Panc1 (cell line): ENCODE measurements around the gene ALDOC. TPM values are rescaled to one million over a fixed set of nuclear protein-coding genes. Genes with fewer than 3 reads are reported as not detected.
A peak's percentile ranks its signal among the peaks of the same experiment; 100 is the strongest.

Experiments
- ATAC-seq: fragments of 200-7000 bp; cut with Tn5 transposase; 2 replicates; pipeline ENCODE4 v1.9.1; 2020; ENCODE audit warnings: mild to moderate bottlenecking, moderate library complexity
- BruUV-seq: library from RNA; stranded (reverse); fragments of 400-500 nt; replicated peaks from 2 replicates; lab custom pipeline; 2021; lab: Mats Ljungman, UMichigan
- CTCF ChIA-PET: fragments of 300-600 bp; sonication (Branson Sonifier 250); formaldehyde crosslinking; loops from one replicate; lab custom pipeline; 2022; ENCODE audit warnings: antibody characterized with exemption; lab: Charles Lee
- POLR2A ChIA-PET: fragments of 300-600 bp; sonication (Branson Sonifier 250); formaldehyde crosslinking; loops from one replicate; lab custom pipeline; 2022; ENCODE audit warnings: antibody characterized with exemption; lab: Charles Lee
- DNase-seq: peaks from one replicate; pipeline ENCODE4 v3.0.0-alpha.2; 2010; ENCODE audit warnings: low read depth, low spot score
- H3K27ac ChIP-seq: 2 replicates; pipeline ENCODE4 v1.5.1; 2011; ENCODE audit warnings: mild to moderate bottlenecking, low read length, inconsistent platforms
- H3K27me3 ChIP-seq: fragments of 200-500 bp; sonication (Bioruptor generic); 2 replicates; pipeline ENCODE4 v1.6.0; 2014; ENCODE audit warnings: low read length, inconsistent platforms; ENCODE audit not compliant: control insufficient read depth, insufficient read depth
- H3K36me3 ChIP-seq: fragments of 200-500 bp; sonication (Bioruptor generic); 2 replicates; pipeline ENCODE4 v1.5.1; 2014; ENCODE audit warnings: inconsistent platforms, mild to moderate bottlenecking, low read length, moderate library complexity; ENCODE audit not compliant: control insufficient read depth, insufficient read depth
- H3K4me1 ChIP-seq: 2 replicates; pipeline ENCODE4 v1.5.1; 2011; ENCODE audit warnings: inconsistent platforms, mild to moderate bottlenecking, low read length, moderate library complexity; ENCODE audit not compliant: control insufficient read depth, insufficient read depth
- H3K4me3 ChIP-seq, 2 experiments: 2 replicates each; pipeline ENCODE4 v1.5.1; 2011 to 2012; ENCODE audit warnings: low read depth in 2 of 2, low read length in 2 of 2, mild to moderate bottlenecking in 2 of 2, inconsistent platforms in 1 of 2, moderate library complexity in 1 of 2
- H3K9me3 ChIP-seq: fragments of 200-500 bp; sonication (Bioruptor generic); 2 replicates; pipeline ENCODE4 v1.5.1; 2014; ENCODE audit warnings: low read depth, mild to moderate bottlenecking, inconsistent platforms, low read length, moderate library complexity; ENCODE audit not compliant: control insufficient read depth, insufficient read depth
- POLR2AphosphoS5 ChIP-seq: IDR thresholded peaks from 2 replicates; pipeline ENCODE4 v1.6.1; 2012; ENCODE audit warnings: mild to moderate bottlenecking, low read depth, low read length, moderate library complexity
- SIN3A ChIP-seq: IDR thresholded peaks from 2 replicates; pipeline ENCODE4 v1.6.1; 2012; ENCODE audit warnings: low read depth, mild to moderate bottlenecking, low read length, moderate library complexity, borderline replicate concordance; ENCODE audit not compliant: insufficient read depth
- TCF7L2 ChIP-seq: IDR thresholded peaks from 2 replicates; pipeline ENCODE4 v1.6.1; 2011; ENCODE audit warnings: mild to moderate bottlenecking, low read depth, low read length, inconsistent platforms
- in situ Hi-C: cut with HindIII; loops from 2 replicates; pipeline ENCODE4 v1.10.0; 2016; ENCODE audit warnings: low sequenced_read_pairs, low pct_unique_long_range_greater_than_20kb
- intact Hi-C: fragments of 100-400 bp; cut with micrococcal nuclease; formaldehyde crosslinking; loops from one replicate; pipeline ENCODE4 v1.10.0; 2022; ENCODE audit not compliant: unreplicated experiment
- total RNA-seq: library from RNA; stranded (reverse); gene quantifications from one replicate; pipeline ENCODE4 v1.2.1, GENCODE V29; 2021; ENCODE audit not compliant: unreplicated experiment
- TF ChIP-seq, protein P1 (sequence below), 2 experiments: IDR thresholded peaks; 2 replicates each; pipeline ENCODE4 v1.6.1; 2011 to 2012; ENCODE audit warnings: low read depth in 2 of 2, control low read depth in 1 of 2, low read length in 1 of 2, mild to moderate bottlenecking in 1 of 2, moderate library complexity in 1 of 2; ENCODE audit not compliant: insufficient read depth in 1 of 2
- TF ChIP-seq, protein P2 (sequence below): fragments of 450-650 bp; IDR thresholded peaks from 2 replicates; pipeline ENCODE4 v1.5.1; 2017; ENCODE audit warnings: mild to moderate bottlenecking

Gene ALDOC
- total RNA-seq, 1 experiment from 2014 or later: 13.4 TPM

DNA sequence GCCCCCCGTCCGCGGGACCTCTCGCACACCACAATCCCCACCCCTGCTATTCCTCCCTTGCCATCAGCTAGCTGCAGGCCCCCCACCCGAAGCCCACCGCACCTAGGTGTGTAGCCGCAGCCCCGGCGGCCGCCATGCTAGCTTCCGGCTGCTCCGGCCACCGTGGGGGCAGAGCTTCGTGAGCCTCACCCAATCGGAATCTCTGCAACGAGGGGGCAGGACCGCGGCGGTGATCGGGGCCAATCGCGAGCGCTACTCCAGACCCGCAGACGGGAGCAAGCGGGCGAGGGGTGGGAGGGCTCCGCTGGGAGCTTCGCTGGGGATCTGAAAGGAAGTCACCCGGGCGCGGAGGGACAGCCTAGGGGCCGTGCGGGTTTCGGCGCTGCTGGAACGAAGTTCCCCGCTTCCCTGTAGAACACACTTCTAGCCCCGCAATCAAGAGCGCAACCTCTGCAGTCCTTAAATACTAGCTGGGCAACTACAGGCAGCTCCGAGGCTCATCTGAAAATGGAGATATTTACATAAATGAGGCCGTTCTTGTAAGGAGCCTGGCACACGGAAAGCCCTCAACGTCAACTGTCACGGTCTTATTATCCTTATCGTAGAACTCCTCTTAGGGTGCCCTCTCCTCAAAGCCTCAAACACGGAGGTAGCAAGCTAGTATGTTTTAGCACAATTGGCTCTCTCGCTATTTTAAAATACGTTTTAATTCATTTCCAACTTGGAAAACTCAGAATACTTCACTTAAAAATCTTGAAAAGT, 5.2 kb downstream of the ALDOC start, which contains the start of gene PIGS:
TSS of gene PIGS (minus strand) at position 164 of the 762 bp plus-strand sequence. CDS start at position 136, 28 bp downstream.
- no peaks in the 10 kb centered on the region for H3K36me3 ChIP-seq
- ChIA-PET POLR2A (interaction anchor here (0.6 kb wide), 1 partner anchor 20 kb away, joined by 3 read pairs; no protein-coding TSS in a partner anchor), CTCF (interaction anchor here (0.5 kb wide), 2 partner anchors 19 to 24 kb away, joined by 5 to 7 read pairs; no protein-coding TSS in a partner anchor)
- DNase-seq: peak; percentile 60
- intact Hi-C loops (no loop called here), in situ Hi-C loops (no loop called here)
- peak within 1 kb of the TSS; percentile 87 to 89 for H3K4me3 ChIP-seq
- no peaks in the 10 kb centered on the region for H3K27me3 ChIP-seq
- no TSS peak for BruUV-seq
- ATAC-seq: peak; percentile 99
- H3K4me1 ChIP-seq: peaks cover 17% of the 10 kb centered on the region; the same call in 1 of the 2 replicates
- H3K27ac ChIP-seq: peak within 1 kb of the TSS; percentile 89
- H3K9me3 ChIP-seq: no peaks in the 10 kb centered on the region
- peak; percentile 73 for TF ChIP-seq POLR2AphosphoS5
- TF ChIP-seq, protein P1, sequence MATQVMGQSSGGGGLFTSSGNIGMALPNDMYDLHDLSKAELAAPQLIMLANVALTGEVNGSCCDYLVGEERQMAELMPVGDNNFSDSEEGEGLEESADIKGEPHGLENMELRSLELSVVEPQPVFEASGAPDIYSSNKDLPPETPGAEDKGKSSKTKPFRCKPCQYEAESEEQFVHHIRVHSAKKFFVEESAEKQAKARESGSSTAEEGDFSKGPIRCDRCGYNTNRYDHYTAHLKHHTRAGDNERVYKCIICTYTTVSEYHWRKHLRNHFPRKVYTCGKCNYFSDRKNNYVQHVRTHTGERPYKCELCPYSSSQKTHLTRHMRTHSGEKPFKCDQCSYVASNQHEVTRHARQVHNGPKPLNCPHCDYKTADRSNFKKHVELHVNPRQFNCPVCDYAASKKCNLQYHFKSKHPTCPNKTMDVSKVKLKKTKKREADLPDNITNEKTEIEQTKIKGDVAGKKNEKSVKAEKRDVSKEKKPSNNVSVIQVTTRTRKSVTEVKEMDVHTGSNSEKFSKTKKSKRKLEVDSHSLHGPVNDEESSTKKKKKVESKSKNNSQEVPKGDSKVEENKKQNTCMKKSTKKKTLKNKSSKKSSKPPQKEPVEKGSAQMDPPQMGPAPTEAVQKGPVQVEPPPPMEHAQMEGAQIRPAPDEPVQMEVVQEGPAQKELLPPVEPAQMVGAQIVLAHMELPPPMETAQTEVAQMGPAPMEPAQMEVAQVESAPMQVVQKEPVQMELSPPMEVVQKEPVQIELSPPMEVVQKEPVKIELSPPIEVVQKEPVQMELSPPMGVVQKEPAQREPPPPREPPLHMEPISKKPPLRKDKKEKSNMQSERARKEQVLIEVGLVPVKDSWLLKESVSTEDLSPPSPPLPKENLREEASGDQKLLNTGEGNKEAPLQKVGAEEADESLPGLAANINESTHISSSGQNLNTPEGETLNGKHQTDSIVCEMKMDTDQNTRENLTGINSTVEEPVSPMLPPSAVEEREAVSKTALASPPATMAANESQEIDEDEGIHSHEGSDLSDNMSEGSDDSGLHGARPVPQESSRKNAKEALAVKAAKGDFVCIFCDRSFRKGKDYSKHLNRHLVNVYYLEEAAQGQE (IDR thresholded peaks at IDR 0.05; ENCODE audit: insufficient read depth in 1 of 2, low read depth in 2 of 2, low read length in 1 of 2): no peak

DNA sequence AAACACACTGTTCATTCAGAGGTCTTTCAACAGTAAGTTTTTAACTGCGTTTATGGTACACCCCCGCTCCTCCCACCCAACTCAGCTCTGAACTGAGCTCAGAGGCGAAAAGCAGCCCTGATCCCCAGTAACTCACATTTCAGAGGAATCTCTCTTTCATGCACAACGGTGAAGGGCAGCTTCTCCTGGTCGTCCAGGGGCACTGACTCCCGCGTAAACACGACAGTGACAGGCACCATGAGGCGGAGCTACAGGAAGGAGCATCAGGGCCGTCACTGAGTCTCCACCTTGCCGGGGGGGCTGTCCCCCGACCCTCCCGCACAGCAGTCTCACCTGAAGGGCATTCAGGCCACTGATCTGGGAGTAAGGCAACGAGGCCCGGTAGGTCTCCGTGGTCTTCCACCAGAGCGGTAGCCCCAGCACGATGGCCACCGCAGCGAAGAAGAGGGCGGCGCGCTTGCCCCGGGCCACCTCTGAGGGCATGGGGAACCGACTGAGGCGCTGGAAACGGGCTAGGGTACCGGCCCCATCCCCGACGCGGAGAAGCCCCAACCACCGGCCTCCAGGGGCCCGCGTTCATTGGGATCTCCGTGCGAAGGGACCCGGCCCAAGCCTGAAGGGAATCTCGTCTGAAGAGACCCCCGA, 5.9 kb downstream of the ALDOC start:
- no peak for DNase-seq
- Histone ChIP-seq H3K27ac (peak overlapping the region; percentile 73), H3K36me3 (no peaks in the 10 kb centered on the region), H3K4me3 (peak overlapping the region; percentile 87 to 89), H3K9me3 (no peaks in the 10 kb centered on the region), H3K27me3 (no peaks in the 10 kb centered on the region), H3K4me1 (peaks cover 17% of the 10 kb centered on the region; the same call in 1 of the 2 replicates)
- POLR2A ChIA-PET: no interaction called here
- peak; percentile 66 for ATAC-seq
- CTCF ChIA-PET: interaction anchor here (0.5 kb wide), 1 partner anchor 25 kb away, joined by 5 read pairs; no protein-coding TSS in a partner anchor
- no TSS peak for BruUV-seq
- in situ Hi-C loops: no loop called here
- intact Hi-C loops: no loop called here
- TF ChIP-seq, protein P2, sequence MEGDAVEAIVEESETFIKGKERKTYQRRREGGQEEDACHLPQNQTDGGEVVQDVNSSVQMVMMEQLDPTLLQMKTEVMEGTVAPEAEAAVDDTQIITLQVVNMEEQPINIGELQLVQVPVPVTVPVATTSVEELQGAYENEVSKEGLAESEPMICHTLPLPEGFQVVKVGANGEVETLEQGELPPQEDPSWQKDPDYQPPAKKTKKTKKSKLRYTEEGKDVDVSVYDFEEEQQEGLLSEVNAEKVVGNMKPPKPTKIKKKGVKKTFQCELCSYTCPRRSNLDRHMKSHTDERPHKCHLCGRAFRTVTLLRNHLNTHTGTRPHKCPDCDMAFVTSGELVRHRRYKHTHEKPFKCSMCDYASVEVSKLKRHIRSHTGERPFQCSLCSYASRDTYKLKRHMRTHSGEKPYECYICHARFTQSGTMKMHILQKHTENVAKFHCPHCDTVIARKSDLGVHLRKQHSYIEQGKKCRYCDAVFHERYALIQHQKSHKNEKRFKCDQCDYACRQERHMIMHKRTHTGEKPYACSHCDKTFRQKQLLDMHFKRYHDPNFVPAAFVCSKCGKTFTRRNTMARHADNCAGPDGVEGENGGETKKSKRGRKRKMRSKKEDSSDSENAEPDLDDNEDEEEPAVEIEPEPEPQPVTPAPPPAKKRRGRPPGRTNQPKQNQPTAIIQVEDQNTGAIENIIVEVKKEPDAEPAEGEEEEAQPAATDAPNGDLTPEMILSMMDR: no peak
- no peak for TF ChIP-seq SIN3A
- no peak for TF ChIP-seq TCF7L2
- no peak for TF ChIP-seq POLR2AphosphoS5
- TF ChIP-seq, protein P1 (IDR thresholded peaks at IDR 0.05; ENCODE audit: insufficient read depth in 1 of 2, low read depth in 2 of 2, low read length in 1 of 2): no peak
